Stimulated activated CD8-positive, alpha-beta memory T cell treated with anti-CD3 and anti-CD28 coated beads, Interleukin-4, amount 100 ng/mL, for 1 hour (primary cell): ENCODE data around the gene PRSS21.
A peak's percentile ranks its signal among the peaks of the same experiment; 100 is the strongest.

ENCODE experiments used
- DNase-seq, 2 donors: peaks; one replicate each; pipeline ENCODE4 v3.0.0-alpha.2; 2020; ENCODE audit warnings: low read depth in 2 of 2, low spot score in 1 of 2

PRSS21 gene

GRCh38 chr16:2825049-2825742 is 8.2 kb downstream of the PRSS21 start:
- no peak for DNase-seq

- DNase-seq, result no peak
Measured at GRCh38 chr16:2825906-2826305, 8.9 kb downstream of the PRSS21 start.

GRCh38 chr16:2826591-2827373 is 9.7 kb downstream of the PRSS21 start:
- no peak for DNase-seq

- DNase-seq, result no peak
Measured at GRCh38 chr16:2827374-2827791, 10.3 kb downstream of the PRSS21 start.

- no peak for DNase-seq
Measured at GRCh38 chr16:2827831-2828520, 10.9 kb downstream of the PRSS21 start.

- DNase-seq, result no peak
Measured at GRCh38 chr16:2828521-2828840, 11.4 kb downstream of the PRSS21 start.

- DNase-seq, result no peak
Measured at GRCh38 chr16:2828876-2829430, 11.9 kb downstream of the PRSS21 start.

- DNase-seq, result no peak
Measured at GRCh38 chr16:2829501-2830354, 12.7 kb downstream of the PRSS21 start, which contains the start of gene ZG16B. ZG16B (plus strand) TSS chr16:2830303; CDS start chr16:2830442, 139 bp downstream.

GRCh38 chr16:2830355-2830695 is 13.3 kb downstream of the PRSS21 start:
- DNase-seq, result no peak

- DNase-seq, result no peak
Measured at GRCh38 chr16:2831203-2831602, 14.2 kb downstream of the PRSS21 start.

- DNase-seq, result no peak
Measured at GRCh38 chr16:2833776-2834175, 16.7 kb downstream of the PRSS21 start.

- DNase-seq, result no peak
Measured at GRCh38 chr16:2834968-2835367, 17.9 kb downstream of the PRSS21 start.

GRCh38 chr16:2835638-2836493 is 18.8 kb downstream of the PRSS21 start:
- no peak for DNase-seq

- DNase-seq, result no peak
Measured at GRCh38 chr16:2836646-2837508, 19.8 kb downstream of the PRSS21 start.

GRCh38 chr16:2838928-2839327 is 21.9 kb downstream of the PRSS21 start:
- DNase-seq, result peak in 1 of 2 donors; percentile 33

GRCh38 chr16:2839650-2840450 is 22.8 kb downstream of the PRSS21 start:
- no peak for DNase-seq

- DNase-seq, result no peak
Measured at GRCh38 chr16:2840914-2841313, 23.9 kb downstream of the PRSS21 start.
